Fibroblast of lung (primary cell): ENCODE measurements around the gene CMIP. TPM values are rescaled to one million over a fixed set of nuclear protein-coding genes. Genes with fewer than 3 reads are reported as not detected.

Source experiments
- DNase-seq, 2 donors: peaks; one replicate each; pipeline versions ENCODE4 v3.0.0 to v3.0.0-alpha.2; 2010; ENCODE audit warnings: low read depth in 2 of 2
- H2AFZ ChIP-seq: 2 replicates; pipeline ENCODE4 v1.5.1; 2012; ENCODE audit warnings: low read length, control low read depth, inconsistent platforms
- H3K27ac ChIP-seq: 2 replicates; pipeline ENCODE4 v1.5.1; 2011; ENCODE audit warnings: low read length, control low read depth; ENCODE audit not compliant: insufficient read depth
- H3K27me3 ChIP-seq: 2 replicates; pipeline ENCODE4 v1.5.1; 2011; ENCODE audit warnings: mild to moderate bottlenecking, low read length; ENCODE audit not compliant: control insufficient read depth, insufficient read depth
- H3K36me3 ChIP-seq: 2 replicates; pipeline ENCODE4 v1.5.1; 2011; ENCODE audit warnings: low read length; ENCODE audit not compliant: control insufficient read depth, insufficient read depth
- H3K4me1 ChIP-seq: 2 replicates; pipeline ENCODE4 v1.5.1; 2011; ENCODE audit warnings: low read length; ENCODE audit not compliant: control insufficient read depth, insufficient read depth; ENCODE audit errors: extremely low read depth
- H3K4me2 ChIP-seq: 2 replicates; pipeline ENCODE4 v1.5.1; 2011; ENCODE audit warnings: low read length, control low read depth; ENCODE audit not compliant: insufficient read depth; ENCODE audit errors: extremely low read depth
- H3K4me3 ChIP-seq, 4 experiments: fragments of 200-600 bp in 1 of 4; sonication (generic) in 1 of 4; replicated peaks in 1 of 4; 2 replicates each; pipeline ENCODE4 v1.5.1; 2011 to 2016; ENCODE audit warnings: low read length in 4 of 4, low read depth in 3 of 4, mild to moderate bottlenecking in 3 of 4, control low read depth in 2 of 4, inconsistent platforms in 1 of 4, mixed read lengths in 1 of 4; ENCODE audit not compliant: insufficient read depth in 1 of 4; ENCODE audit errors: control extremely low read depth in 1 of 4
- H3K79me2 ChIP-seq: 2 replicates; pipeline ENCODE4 v1.5.1; 2012; ENCODE audit warnings: mild to moderate bottlenecking, low read length, inconsistent platforms; ENCODE audit not compliant: control insufficient read depth, insufficient read depth
- H3K9ac ChIP-seq: 2 replicates; pipeline ENCODE4 v1.5.1; 2011; ENCODE audit warnings: mild to moderate bottlenecking, low read length, control low read depth; ENCODE audit not compliant: insufficient read depth
- H3K9me3 ChIP-seq: 2 replicates; pipeline ENCODE4 v1.5.1; 2012; ENCODE audit warnings: low read depth, low read length; ENCODE audit not compliant: control insufficient read depth, insufficient read depth
- H4K20me1 ChIP-seq: 2 replicates; pipeline ENCODE4 v1.5.1; 2011; ENCODE audit warnings: low read length; ENCODE audit not compliant: control insufficient read depth, insufficient read depth; ENCODE audit errors: extremely low read depth
- CTCF ChIP-seq, 2 donors: IDR thresholded peaks in 1 of 2; conservative IDR thresholded peaks in 1 of 2; 1 replicate in 1 of 2; 2 replicates in 1 of 2; pipeline ENCODE4 v1.5.1; 2011 to 2012; ENCODE audit warnings: low read length in 2 of 2, control low read depth in 1 of 2, inconsistent platforms in 1 of 2, low read depth in 1 of 2, mild to moderate bottlenecking in 1 of 2
- EZH2 ChIP-seq: IDR thresholded peaks from 2 replicates; pipeline ENCODE4 v1.5.1; 2012; ENCODE audit warnings: low read length, control low read depth, mild to moderate bottlenecking; ENCODE audit errors: missing control alignments
- polyA plus RNA-seq, 2 donors: library from polyadenylated mRNA; depleted of rRNA in 1 of 2; stranded (reverse) in 1 of 2; unstranded in 1 of 2; fragments of >200 nt; gene quantifications; 2 replicates each; pipeline ENCODE4 v1.2.1, GENCODE V29; 2011 to 2012; ENCODE audit warnings: missing spikeins in 1 of 2
- total RNA-seq: library from RNA; depleted of rRNA; stranded (reverse); fragments of >200 nt; gene quantifications from 2 replicates; pipeline ENCODE4 v1.2.1, GENCODE V29; 2014

CMIP gene
- total and polyA plus RNA-seq, 2 donors (not counting 1 experiment from before 2014, with no cell fraction given): 1.9 to 5.1 TPM

DNA sequence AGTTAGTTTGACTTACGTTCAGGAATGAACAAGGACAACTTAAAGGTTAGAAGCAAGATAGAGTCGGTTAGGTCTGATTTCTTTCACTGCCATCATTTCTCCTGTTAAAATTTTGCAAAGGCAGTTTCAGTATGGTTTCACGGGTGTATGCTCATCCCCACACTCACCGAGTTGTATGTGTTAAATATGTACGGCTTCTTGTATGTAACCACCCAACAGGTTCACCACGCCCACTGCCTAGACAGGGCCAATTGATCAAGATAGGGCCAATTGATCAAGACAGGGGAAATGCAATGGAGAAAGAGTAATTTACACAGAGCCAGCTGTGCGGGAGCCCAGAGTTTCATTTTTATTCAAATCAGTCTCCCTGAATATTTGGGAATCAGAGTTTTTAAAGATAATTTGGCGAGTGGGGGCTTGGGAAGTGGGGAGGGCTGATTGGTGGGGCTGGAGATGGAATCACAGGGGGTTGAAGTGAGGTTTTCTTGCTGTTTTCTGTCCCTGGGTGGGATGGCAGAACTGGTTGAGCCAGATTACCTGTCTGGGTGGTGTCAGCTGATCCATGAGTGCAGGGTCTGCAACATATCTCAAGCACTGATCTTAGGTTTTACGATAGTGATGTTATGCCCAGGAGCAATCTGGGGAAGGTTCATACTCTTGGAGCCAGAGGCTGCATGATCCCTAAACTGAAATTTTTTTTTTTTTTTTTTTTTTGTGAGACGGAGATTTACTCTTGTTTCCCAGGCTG, 272.0 kb downstream of the CMIP start:
- no peaks in the 10 kb centered on the region for H3K79me2 ChIP-seq
- no peak for TF ChIP-seq EZH2
- no peak for TF ChIP-seq CTCF (conservative IDR thresholded peaks at IDR 0.05 in 1 of 2, IDR thresholded peaks at IDR 0.05 in 1 of 2; ENCODE audit: low read depth in 1 of 2, low read length in 2 of 2)
- no peak overlapping the region for H3K4me2 ChIP-seq
- peaks cover 3% of the 10 kb centered on the region for H3K4me1 ChIP-seq
- H3K36me3 ChIP-seq: no peaks in the 10 kb centered on the region
- H2AFZ ChIP-seq: no peak overlapping the region
- peaks cover 8% of the 10 kb centered on the region for H3K27me3 ChIP-seq
- no peak overlapping the region for H3K27ac ChIP-seq
- no peak overlapping the region for H3K9ac ChIP-seq
- H3K9me3 ChIP-seq: no peaks in the 10 kb centered on the region
- peaks cover 2% of the 10 kb centered on the region for H4K20me1 ChIP-seq
- no peak for DNase-seq
- no peak overlapping the region for H3K4me3 ChIP-seq

DNA sequence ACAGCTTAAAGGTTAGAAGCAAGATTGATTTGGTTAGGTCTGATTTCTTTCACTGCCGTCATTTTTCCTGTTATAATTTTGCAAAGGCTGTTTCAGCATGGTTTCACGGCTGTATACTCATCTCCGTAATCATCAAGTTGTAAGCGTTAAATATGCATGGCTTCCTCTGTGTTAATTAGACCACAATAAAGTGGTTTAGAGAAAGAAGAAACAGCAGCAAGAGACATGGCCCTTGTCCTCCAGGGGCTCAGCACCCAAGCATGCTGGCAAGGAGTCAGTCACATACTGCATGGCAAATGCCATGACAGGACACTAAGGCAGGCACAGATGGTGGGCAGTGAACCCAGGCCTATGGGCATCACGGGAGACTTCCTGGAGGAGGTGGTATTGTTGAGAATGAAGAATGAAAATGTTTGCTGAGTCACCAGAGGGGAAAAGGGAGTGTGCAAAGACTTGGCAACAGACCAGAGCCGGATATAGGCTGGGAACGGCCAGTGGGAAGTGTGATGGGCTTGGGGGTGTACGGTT, 273.1 kb downstream of the CMIP start:
- no peak for DNase-seq
- Histone ChIP-seq H3K4me3 (no peak overlapping the region), H3K27me3 (peaks cover 8% of the 10 kb centered on the region), H3K9ac (no peak overlapping the region), H4K20me1 (no peaks in the 10 kb centered on the region), H2AFZ (no peak overlapping the region), H3K79me2 (no peaks in the 10 kb centered on the region), H3K4me1 (no peaks in the 10 kb centered on the region), H3K4me2 (no peak overlapping the region), H3K36me3 (no peaks in the 10 kb centered on the region), H3K9me3 (no peaks in the 10 kb centered on the region), H3K27ac (no peak overlapping the region)
- no peak for TF ChIP-seq CTCF (conservative IDR thresholded peaks at IDR 0.05 in 1 of 2, IDR thresholded peaks at IDR 0.05 in 1 of 2; ENCODE audit: low read depth in 1 of 2, low read length in 2 of 2)
- no peak for TF ChIP-seq EZH2

GRCh38 chr16:81718637-81719036, 274.0 kb downstream of the CMIP start:
- H3K9me3 ChIP-seq: no peaks in the 10 kb centered on the region
- H4K20me1 ChIP-seq: no peaks in the 10 kb centered on the region
- H3K27ac ChIP-seq: no peak overlapping the region
- peaks cover 8% of the 10 kb centered on the region for H3K27me3 ChIP-seq
- H3K4me3 ChIP-seq: no peak overlapping the region
- TF ChIP-seq EZH2 (no peak), CTCF (conservative IDR thresholded peaks at IDR 0.05 in 1 of 2, IDR thresholded peaks at IDR 0.05 in 1 of 2; ENCODE audit: low read depth in 1 of 2, low read length in 2 of 2) (no peak)
- DNase-seq: no peak
- H3K4me2 ChIP-seq: no peak overlapping the region
- H3K79me2 ChIP-seq: no peaks in the 10 kb centered on the region
- no peak overlapping the region for H3K9ac ChIP-seq
- no peaks in the 10 kb centered on the region for H3K36me3 ChIP-seq
- H3K4me1 ChIP-seq: no peaks in the 10 kb centered on the region
- no peak overlapping the region for H2AFZ ChIP-seq
